HCT116 (cell line): ENCODE data around the gene SLC7A5. TPM values are rescaled to one million over a fixed set of nuclear protein-coding genes. Genes with fewer than 3 reads are reported as not detected.
A peak's percentile ranks its signal among the peaks of the same experiment; 100 is the strongest.

Experiments used
- ATAC-seq: fragments of 200-7000 bp; cut with Tn5 transposase; 2 replicates; pipeline ENCODE4 v1.9.1; 2020; ENCODE audit warnings: mild to moderate bottlenecking, moderate library complexity
- BruUV-seq: library from RNA; stranded (reverse); fragments of 400-500 nt; replicated peaks from 2 replicates; lab custom pipeline; 2021; lab: Mats Ljungman, UMichigan
- CTCF ChIA-PET: fragments of 300-600 bp; sonication (Branson Sonifier 250); formaldehyde crosslinking; loops from one replicate; lab custom pipeline; 2021; ENCODE audit warnings: antibody characterized with exemption; lab: Charles Lee
- POLR2A ChIA-PET: fragments of 300-600, 350-600 bp; sonication (Branson Sonifier 250); formaldehyde crosslinking; loops from one replicate; lab custom pipeline; 2021; ENCODE audit warnings: antibody characterized with exemption; lab: Charles Lee
- RAD21 ChIA-PET, 2 experiments: fragments of 300-600 bp; sonication (Branson Sonifier 250); formaldehyde crosslinking; loops; one replicate each; lab custom pipeline; 2023; ENCODE audit warnings: low total read pairs in 2 of 2; ENCODE audit not compliant: uncharacterized antibody in 2 of 2, unreplicated experiment in 2 of 2, low non-redundant PET in 1 of 2; lab: Charles Lee
- DNase-seq: peaks from one replicate; pipeline ENCODE4 v3.0.0-alpha.2; 2010; ENCODE audit warnings: low read depth, low spot score
- H2AFZ ChIP-seq: fragments of 200-600 bp; shearing (Covaris generic), sonication (generic); 2 replicates; pipeline ENCODE4 v1.6.1; 2017; ENCODE audit warnings: low read depth, mixed run types, mixed read lengths, antibody characterized with exemption, low read length; ENCODE audit not compliant: poor library complexity, severe bottlenecking
- H3K27ac ChIP-seq: 2 replicates; pipeline ENCODE4 v1.5.1; 2012; ENCODE audit warnings: low read depth, low read length
- H3K27me3 ChIP-seq: fragments of 200-600 bp; sonication (generic); 2 replicates; pipeline ENCODE4 v1.6.1; 2016; ENCODE audit warnings: mixed run types, low read length, mixed read lengths; ENCODE audit not compliant: insufficient read depth
- H3K36me3 ChIP-seq, 2 experiments: fragments of 200-500 bp in 1 of 2; fragments of 200-600 bp in 1 of 2; sonication (Bioruptor generic) in 1 of 2; sonication (generic) in 1 of 2; 2 replicates each; pipeline versions ENCODE4 v1.5.1 to v1.6.1; 2014 to 2016; ENCODE audit warnings: low read length in 2 of 2, inconsistent platforms in 1 of 2, mixed read lengths in 1 of 2, mixed run types in 1 of 2; ENCODE audit not compliant: insufficient read depth in 2 of 2, control insufficient read depth in 1 of 2
- H3K4me1 ChIP-seq, 2 experiments: fragments of 200-600 bp in 1 of 2; sonication (generic) in 1 of 2; 2 replicates each; pipeline versions ENCODE4 v1.5.1 to v1.6.1; 2012 to 2017; ENCODE audit warnings: low read length in 2 of 2, inconsistent platforms in 1 of 2, mild to moderate bottlenecking in 1 of 2, mixed read lengths in 1 of 2, mixed run types in 1 of 2, moderate library complexity in 1 of 2; ENCODE audit not compliant: insufficient read depth in 2 of 2, control insufficient read depth in 1 of 2
- H3K4me2 ChIP-seq: fragments of 200-600 bp; sonication (generic); 2 replicates; pipeline ENCODE4 v1.6.1; 2017; ENCODE audit warnings: mixed run types, low read length, mixed read lengths
- H3K4me3 ChIP-seq, 2 experiments: fragments of 200-600 bp in 1 of 2; sonication (generic) in 1 of 2; replicated peaks in 1 of 2; 2 replicates each; pipeline ENCODE4 v1.5.1; 2011 to 2016; ENCODE audit warnings: low read length in 2 of 2, control low read depth in 1 of 2, low read depth in 1 of 2, mild to moderate bottlenecking in 1 of 2, mixed read lengths in 1 of 2, mixed run types in 1 of 2
- H3K79me2 ChIP-seq: fragments of 200-600 bp; sonication (generic); 2 replicates; pipeline ENCODE4 v1.6.1; 2017; ENCODE audit warnings: mild to moderate bottlenecking, mixed run types, low read length, moderate library complexity, mixed read lengths; ENCODE audit not compliant: insufficient read depth
- H3K9ac ChIP-seq: fragments of 200-600 bp; sonication (generic); 2 replicates; pipeline ENCODE4 v1.6.1; 2016; ENCODE audit warnings: low read length, mixed read lengths
- H3K9me2 ChIP-seq: fragments of 200-600 bp; sonication (generic), shearing (Covaris generic); 2 replicates; pipeline ENCODE4 v1.6.1; 2017; ENCODE audit warnings: mixed run types, mild to moderate bottlenecking, moderate library complexity; ENCODE audit not compliant: insufficient read depth
- H3K9me3 ChIP-seq, 2 experiments: fragments of 200-500 bp in 1 of 2; fragments of 200-600 bp in 1 of 2; sonication (Bioruptor generic) in 1 of 2; sonication (generic) in 1 of 2; 2 replicates each; pipeline ENCODE4 v1.6.1; 2014 to 2017; ENCODE audit warnings: low read length in 2 of 2, mixed read lengths in 2 of 2, inconsistent platforms in 1 of 2, low read depth in 1 of 2, mild to moderate bottlenecking in 1 of 2, mixed run types in 1 of 2, moderate library complexity in 1 of 2; ENCODE audit not compliant: control insufficient read depth in 1 of 2, insufficient read depth in 1 of 2
- H4K20me1 ChIP-seq: fragments of 200-600 bp; sonication (generic), shearing (Covaris generic); 2 replicates; pipeline ENCODE4 v1.6.1; 2017; ENCODE audit warnings: mixed run types, mild to moderate bottlenecking, moderate library complexity; ENCODE audit not compliant: insufficient read depth
- CBX3 ChIP-seq: IDR thresholded peaks from 2 replicates; pipeline ENCODE4 v1.6.1; 2012; ENCODE audit warnings: low read depth
- CEBPB ChIP-seq: IDR thresholded peaks from 2 replicates; pipeline ENCODE4 v1.6.1; 2012; ENCODE audit warnings: low read depth
- CTCF ChIP-seq, 3 experiments: fragments of 200-600 bp in 1 of 3; sonication (generic) in 1 of 3; IDR thresholded peaks in 2 of 3; conservative IDR thresholded peaks in 1 of 3; 2 replicates each; pipeline ENCODE4 v1.5.1; 2012 to 2017; ENCODE audit warnings: low read depth in 2 of 3, low read length in 2 of 3, antibody characterized with exemption in 1 of 3, borderline replicate concordance in 1 of 3, control low read depth in 1 of 3, mild to moderate bottlenecking in 1 of 3, mixed read lengths in 1 of 3, mixed run types in 1 of 3, moderate library complexity in 1 of 3; ENCODE audit not compliant: insufficient read depth in 1 of 3
- EGR1 ChIP-seq: IDR thresholded peaks from 2 replicates; pipeline ENCODE4 v1.6.1; 2012; ENCODE audit warnings: low read depth
- EZH2 ChIP-seq: fragments of 200-600 bp; sonication (generic); IDR thresholded peaks from 2 replicates; pipeline ENCODE4 v1.6.1; 2017; ENCODE audit warnings: antibody characterized with exemption, mixed run types
- MAX ChIP-seq: IDR thresholded peaks from 2 replicates; pipeline ENCODE4 v1.6.1; 2012
- SIN3A ChIP-seq: IDR thresholded peaks from 2 replicates; pipeline ENCODE4 v1.6.1; 2012; ENCODE audit warnings: low read depth
- TCF7L2 ChIP-seq: IDR thresholded peaks from 2 replicates; pipeline ENCODE4 v1.7.0; 2011; ENCODE audit warnings: borderline replicate concordance, inconsistent platforms; ENCODE audit not compliant: insufficient read depth, insufficient read length; ENCODE audit errors: extremely low read depth
- intact Hi-C: fragments of 100-400 bp; cut with micrococcal nuclease; formaldehyde crosslinking; loops from 2 replicates; pipeline ENCODE4 v1.10.0; 2022
- total RNA-seq: library from RNA; stranded (reverse); gene quantifications from one replicate; pipeline ENCODE4 v1.2.1, GENCODE V29; 2021; ENCODE audit not compliant: unreplicated experiment

The SLC7A5 gene
- total RNA-seq, 1 experiment from 2014 or later: 482 TPM

- no peak for DNase-seq
- no peaks in the 10 kb centered on the region; a peak in 1 of 4 replicates for H3K9me3 ChIP-seq
- no TSS peak for BruUV-seq
- TF ChIP-seq EGR1 (peak; percentile 66), SIN3A (no peak), CTCF (IDR thresholded peaks at IDR 0.05 in 2 of 3, conservative IDR thresholded peaks at IDR 0.05 in 1 of 3; ENCODE audit: borderline replicate concordance in 1 of 3, insufficient read depth in 1 of 3, low read depth in 2 of 3, low read length in 2 of 3) (no peak), TCF7L2 (no peak), CEBPB (no peak), CBX3 (no peak), EZH2 (no peak), MAX (no peak)
- TF ChIP-seq, all 23 proteins: peak for 1
- peaks cover 17 to 33% of the 10 kb centered on the region in 2 experiments for H3K4me1 ChIP-seq
- no peaks in the 10 kb centered on the region for H3K27me3 ChIP-seq
- H3K36me3 ChIP-seq: no peaks in the 10 kb centered on the region
- H3K9ac ChIP-seq: no peak overlapping the region
- H3K4me3 ChIP-seq: no peak overlapping the region
- H3K27ac ChIP-seq: no peak overlapping the region
- intact Hi-C loops: loop anchor here (5.0 kb wide), 1 partner anchor 238 kb away; no protein-coding TSS in a partner anchor
- H3K9me2 ChIP-seq: no peaks in the 10 kb centered on the region
- no peak overlapping the region for H2AFZ ChIP-seq
- no peaks in the 10 kb centered on the region for H3K79me2 ChIP-seq
- no peak overlapping the region for H3K4me2 ChIP-seq
- no peak for ATAC-seq
- CTCF ChIA-PET: interaction anchor here (0.7 to 1.8 kb wide), 3 partner anchors 94 to 1178 kb away, joined by 3 to 9 read pairs (median 5); no protein-coding TSS in a partner anchor
- POLR2A ChIA-PET: interaction anchor here (2.3 kb wide), 1 partner anchor 96 kb away, joined by 8 read pairs; no protein-coding TSS in a partner anchor
- RAD21 ChIA-PET: interaction anchor here in 1 of 2 experiments (1.2 kb wide), 1 partner anchor 95 kb away, joined by 5 read pairs; no protein-coding TSS in a partner anchor
- H4K20me1 ChIP-seq: no peaks in the 10 kb centered on the region
These were observed 5.5 kb upstream of the SLC7A5 start for GRCh38 chr16:87874639-87875427.
